HAP-1 (cell line): ENCODE measurements around the gene RAB6A.
A peak's percentile ranks its signal among the peaks of the same experiment; 100 is the strongest.
"Not testable (repeated sequence)": the region's sequence is repeated elsewhere in the genome, so short reads cannot be mapped to it uniquely, and the experiment has no call there.

Experiments
- DNase-seq, 2 experiments: peaks; one replicate each; pipeline ENCODE4 v3.0.0-alpha.2; 2016 to 2020; ENCODE audit warnings: low spot score in 2 of 2
- H3K27me3 ChIP-seq: fragments of 250-450 bp; sonication (Bioruptor Pico); 2 replicates; pipeline ENCODE4 v1.5.1; 2020; ENCODE audit warnings: low read depth, mild to moderate bottlenecking, moderate library complexity
- H3K36me3 ChIP-seq: fragments of 250-450 bp; sonication (Bioruptor Pico); replicated peaks from 2 replicates; pipeline ENCODE4 v1.5.1; 2020; ENCODE audit warnings: mild to moderate bottlenecking
- H3K4me1 ChIP-seq: fragments of 250-450 bp; sonication (Bioruptor Pico); 2 replicates; pipeline ENCODE4 v1.5.1; 2020; ENCODE audit warnings: mild to moderate bottlenecking
- H3K4me3 ChIP-seq: fragments of 250-450 bp; sonication (Bioruptor Pico); 2 replicates; pipeline ENCODE4 v1.5.1; 2020; ENCODE audit warnings: mild to moderate bottlenecking, moderate library complexity
- H3K9me3 ChIP-seq: fragments of 250-450 bp; sonication (Bioruptor Pico); 2 replicates; pipeline ENCODE4 v1.5.1; 2020; ENCODE audit warnings: mild to moderate bottlenecking, moderate library complexity
- in situ Hi-C: fragments of 300-500 bp; cut with MboI; formaldehyde crosslinking; loops from 3 replicates; pipeline ENCODE4 v1.14.3; 2020; ENCODE audit warnings: low sequenced_read_pairs, inconsistent platforms, mixed read lengths

Gene RAB6A

DNA sequence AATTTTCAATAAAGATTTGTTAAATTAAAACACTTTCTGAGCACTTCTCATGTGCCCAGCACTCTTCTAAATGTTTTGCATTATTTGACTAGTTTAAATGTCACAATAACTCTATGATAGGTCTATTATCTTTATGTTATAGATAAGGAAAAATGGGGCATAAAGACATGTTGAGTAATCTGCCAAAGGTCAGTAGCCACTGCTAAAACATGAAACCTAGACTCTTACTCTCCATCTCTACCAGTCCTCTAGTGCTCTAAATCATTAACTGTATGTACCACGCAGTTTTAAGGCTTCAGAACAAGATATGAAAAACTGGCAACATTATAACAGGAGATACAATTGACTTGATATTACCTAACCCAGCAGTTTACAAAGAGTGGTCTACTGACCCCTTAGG lies 6.9 kb downstream of the RAB6A start:
- no peaks in the 10 kb centered on the region for H3K9me3 ChIP-seq
- peaks cover 15% of the 10 kb centered on the region for H3K4me1 ChIP-seq
- no peak overlapping the region for H3K4me3 ChIP-seq
- no peaks in the 10 kb centered on the region for H3K36me3 ChIP-seq
- in situ Hi-C loops = no loop called here
- no peaks in the 10 kb centered on the region for H3K27me3 ChIP-seq
- DNase-seq = no peak

DNA sequence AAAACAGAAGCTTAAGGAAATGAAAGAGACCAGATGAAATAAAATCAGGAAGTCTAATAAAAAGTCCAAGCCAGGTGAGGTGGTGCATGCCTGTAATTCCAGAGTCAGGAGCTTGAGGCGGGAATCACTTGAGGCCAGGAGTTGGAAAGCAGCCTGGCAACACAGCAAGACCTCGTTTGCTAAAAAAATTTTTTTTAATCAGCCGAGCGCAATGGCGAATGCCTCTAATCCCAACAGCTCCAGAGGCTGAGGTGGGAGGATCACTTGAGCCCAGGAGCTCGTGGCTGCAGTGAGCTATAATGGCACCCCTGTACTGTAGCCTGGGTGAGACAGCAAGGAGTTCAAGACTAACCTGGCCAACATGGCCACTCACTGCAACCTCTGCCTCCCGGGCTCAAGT lies 8.0 kb downstream of the RAB6A start:
- H3K9me3 ChIP-seq = no peaks in the 10 kb centered on the region
- DNase-seq = no peak
- H3K27me3 ChIP-seq = no peaks in the 10 kb centered on the region
- H3K4me1 ChIP-seq = peaks cover 7% of the 10 kb centered on the region
- no peak overlapping the region for H3K4me3 ChIP-seq
- no peaks in the 10 kb centered on the region for H3K36me3 ChIP-seq
- in situ Hi-C loops = no loop called here

- in situ Hi-C loops = no loop called here
- H3K27me3 ChIP-seq = no peaks in the 10 kb centered on the region
- no peak overlapping the region for H3K4me3 ChIP-seq
- no peak for DNase-seq
- H3K36me3 ChIP-seq = no peaks in the 10 kb centered on the region
- no peaks in the 10 kb centered on the region for H3K9me3 ChIP-seq
- H3K4me1 ChIP-seq = peaks cover 2% of the 10 kb centered on the region
Measured at GRCh38 chr11:73752216-73752867, 8.5 kb downstream of the RAB6A start.

- in situ Hi-C loops, H3K27me3 ChIP-seq, H3K9me3 ChIP-seq, H3K4me1 ChIP-seq, H3K4me3 ChIP-seq, DNase-seq, H3K36me3 ChIP-seq: not testable (repeated sequence)
Measured at GRCh38 chr11:73750862-73751261, 10.0 kb downstream of the RAB6A start.

DNA sequence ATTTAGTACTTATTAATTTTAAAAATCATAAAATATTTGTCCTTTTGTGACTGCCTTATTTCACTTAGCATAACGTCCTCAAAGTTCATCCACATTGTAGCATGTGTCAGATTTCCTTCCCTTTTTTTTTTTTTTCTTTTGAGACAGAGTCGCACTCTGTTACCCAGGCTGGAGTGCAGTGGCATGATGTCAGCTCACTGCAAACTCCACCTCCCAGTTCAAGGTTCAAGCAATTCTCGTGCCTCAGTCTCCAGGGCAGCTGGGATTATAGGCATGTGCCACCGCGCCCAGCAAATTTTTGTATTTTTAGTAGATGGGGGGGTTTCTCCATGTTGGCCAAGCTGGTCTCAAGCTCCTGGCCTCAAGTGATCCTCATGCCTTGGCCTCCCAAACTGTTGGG lies 10.6 kb downstream of the RAB6A start:
- H3K36me3 ChIP-seq = no peaks in the 10 kb centered on the region
- no peak overlapping the region for H3K4me3 ChIP-seq
- H3K4me1 ChIP-seq = no peaks in the 10 kb centered on the region
- no peaks in the 10 kb centered on the region for H3K27me3 ChIP-seq
- H3K9me3 ChIP-seq = no peaks in the 10 kb centered on the region
- DNase-seq = no peak
- in situ Hi-C loops = no loop called here

- H3K36me3 ChIP-seq = no peaks in the 10 kb centered on the region
- H3K4me3 ChIP-seq = no peak overlapping the region
- no peaks in the 10 kb centered on the region for H3K27me3 ChIP-seq
- no peak for DNase-seq
- no peaks in the 10 kb centered on the region for H3K4me1 ChIP-seq
- H3K9me3 ChIP-seq = no peaks in the 10 kb centered on the region
- in situ Hi-C loops = no loop called here
Measured at GRCh38 chr11:73749118-73749517, 11.8 kb downstream of the RAB6A start.

GRCh38 chr11:73748300-73748699 lies 12.6 kb downstream of the RAB6A start:
- in situ Hi-C loops = no loop called here

DNA sequence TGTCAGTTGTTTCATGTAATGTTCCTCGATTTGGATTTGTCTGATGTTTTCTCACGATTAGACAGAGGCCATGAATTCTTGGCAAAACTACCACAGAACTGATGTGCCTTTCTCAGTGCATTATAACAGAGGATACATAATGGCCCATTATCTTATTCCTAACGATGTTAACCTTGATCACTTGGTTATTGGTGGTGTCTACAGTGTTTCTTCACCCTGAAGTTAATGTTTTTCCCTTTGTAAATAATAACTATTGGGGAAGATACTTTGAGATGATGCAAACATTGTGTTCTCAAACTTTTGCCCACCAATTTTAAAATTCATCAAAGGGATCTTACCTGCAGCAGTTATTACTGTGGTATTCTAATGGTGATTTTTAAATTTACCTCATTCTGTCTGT lies 13.1 kb downstream of the RAB6A start:
- Histone ChIP-seq H3K4me3 (no peak overlapping the region), H3K4me1 (no peaks in the 10 kb centered on the region), H3K9me3 (no peaks in the 10 kb centered on the region), H3K27me3 (no peaks in the 10 kb centered on the region), H3K36me3 (no peaks in the 10 kb centered on the region)
- no peak for DNase-seq
- in situ Hi-C loops = no loop called here

More at GRCh38 chr11:73748300-73748699, 12.6 kb downstream of the RAB6A start:
- no peaks in the 10 kb centered on the region for H3K9me3 ChIP-seq
- H3K4me3 ChIP-seq = no peak overlapping the region
- no peaks in the 10 kb centered on the region for H3K36me3 ChIP-seq
- DNase-seq = no peak
- H3K4me1 ChIP-seq = no peaks in the 10 kb centered on the region
- H3K27me3 ChIP-seq = no peaks in the 10 kb centered on the region

- DNase-seq = no peak
- Histone ChIP-seq H3K4me1 (no peaks in the 10 kb centered on the region), H3K4me3 (no peak overlapping the region), H3K27me3 (no peaks in the 10 kb centered on the region), H3K36me3 (no peaks in the 10 kb centered on the region), H3K9me3 (no peaks in the 10 kb centered on the region)
- in situ Hi-C loops = no loop called here
Measured at GRCh38 chr11:73746701-73747100, 14.2 kb downstream of the RAB6A start.

DNA sequence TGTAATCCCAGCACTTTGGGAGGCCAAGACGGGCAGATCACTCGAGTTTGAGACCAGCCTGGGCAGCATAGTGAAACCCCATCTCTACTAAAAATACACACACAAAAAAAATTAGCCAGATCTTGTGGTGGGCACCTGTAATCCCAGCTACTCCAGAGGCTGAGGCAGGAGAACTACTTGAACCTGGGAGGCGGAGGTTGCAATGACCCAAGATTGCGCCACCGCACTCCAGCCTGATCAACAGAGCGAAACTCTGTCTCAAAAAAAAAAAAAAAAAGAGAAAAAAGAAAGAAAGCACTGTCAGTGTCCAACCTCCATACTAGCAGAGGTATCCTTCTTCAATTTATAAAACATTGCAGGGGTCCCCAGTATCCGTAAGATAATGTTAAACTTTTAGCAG lies 17.8 kb downstream of the RAB6A start:
- H3K27me3 ChIP-seq = no peaks in the 10 kb centered on the region
- H3K9me3 ChIP-seq = no peaks in the 10 kb centered on the region
- H3K36me3 ChIP-seq = no peaks in the 10 kb centered on the region
- H3K4me1 ChIP-seq = no peaks in the 10 kb centered on the region
- in situ Hi-C loops = no loop called here
- DNase-seq = no peak
- H3K4me3 ChIP-seq = no peak overlapping the region

- H3K36me3 ChIP-seq, H3K4me1 ChIP-seq, in situ Hi-C loops, H3K9me3 ChIP-seq, H3K4me3 ChIP-seq, H3K27me3 ChIP-seq, DNase-seq: not testable (repeated sequence)
Measured at GRCh38 chr11:73735959-73736358, 24.9 kb downstream of the RAB6A start.

GRCh38 chr11:73734993-73735392 lies 25.9 kb downstream of the RAB6A start:
- Histone ChIP-seq H3K4me3 (no peak overlapping the region), H3K4me1 (no peaks in the 10 kb centered on the region), H3K36me3 (no peaks in the 10 kb centered on the region), H3K9me3 (no peaks in the 10 kb centered on the region), H3K27me3 (no peaks in the 10 kb centered on the region)
- in situ Hi-C loops = no loop called here
- no peak for DNase-seq

DNA sequence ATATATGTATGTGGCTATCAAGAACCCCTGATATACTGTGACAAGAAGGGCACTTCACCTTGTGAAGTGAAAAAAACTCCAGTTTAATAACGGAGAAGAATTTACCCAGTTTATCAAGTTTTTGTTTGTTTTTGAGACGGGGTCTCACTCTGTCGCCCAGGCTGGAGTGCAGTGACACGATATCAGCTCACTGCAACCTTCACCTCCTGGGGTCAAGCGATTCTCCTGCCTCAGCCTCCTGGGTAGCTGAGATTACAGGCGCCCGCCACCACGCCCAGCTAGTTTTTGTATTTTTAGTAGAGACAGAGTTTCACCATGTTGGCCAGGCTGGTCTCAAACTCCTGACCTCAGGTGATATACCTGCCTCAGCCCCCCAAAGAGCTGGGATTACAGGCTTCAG lies 26.9 kb downstream of the RAB6A start:
- DNase-seq, H3K9me3 ChIP-seq, H3K4me1 ChIP-seq, H3K36me3 ChIP-seq, H3K4me3 ChIP-seq, H3K27me3 ChIP-seq, in situ Hi-C loops: not testable (repeated sequence)

GRCh38 chr11:73732936-73733335 lies 27.9 kb downstream of the RAB6A start:
- H3K4me1 ChIP-seq, H3K36me3 ChIP-seq, H3K27me3 ChIP-seq, H3K9me3 ChIP-seq, H3K4me3 ChIP-seq, DNase-seq, in situ Hi-C loops: not testable (repeated sequence)

DNA sequence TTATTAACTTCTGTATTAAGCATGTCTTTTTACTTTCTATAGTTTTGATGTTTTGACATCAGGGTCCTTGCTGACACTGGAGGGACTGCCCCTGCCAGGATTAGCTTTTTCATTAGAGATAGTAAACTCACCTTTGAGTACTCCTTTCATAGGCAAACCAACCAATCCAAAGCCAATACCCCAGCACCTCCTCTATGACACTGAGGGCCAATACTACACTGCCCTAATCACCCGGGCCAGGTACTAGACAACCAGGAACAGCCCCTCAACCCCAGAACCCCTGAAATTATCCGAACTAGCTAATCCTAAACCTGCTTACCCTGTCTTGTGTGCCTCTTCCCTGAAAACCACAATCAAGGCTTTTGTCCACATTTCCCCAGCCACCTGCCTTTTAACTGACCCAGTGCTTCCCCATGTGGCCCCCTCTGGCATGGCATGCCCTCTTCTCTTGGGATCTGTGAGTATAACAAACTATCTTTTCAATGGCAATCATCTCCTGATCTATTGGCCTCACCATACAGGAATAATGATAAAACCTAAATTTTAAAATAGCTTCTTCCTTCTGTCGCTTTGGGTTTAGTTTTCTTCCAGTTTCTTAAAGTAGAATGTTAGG lies 31.2 kb downstream of the RAB6A start:
- H3K4me3 ChIP-seq = no peak overlapping the region
- peak; percentile 17 to 65 for DNase-seq
- H3K36me3 ChIP-seq = no peaks in the 10 kb centered on the region
- H3K9me3 ChIP-seq = no peaks in the 10 kb centered on the region
- in situ Hi-C loops = no loop called here
- H3K4me1 ChIP-seq = no peaks in the 10 kb centered on the region
- no peaks in the 10 kb centered on the region for H3K27me3 ChIP-seq
